ENCODE measurements around the gene HS6ST2.

Gene HS6ST2

DNA sequence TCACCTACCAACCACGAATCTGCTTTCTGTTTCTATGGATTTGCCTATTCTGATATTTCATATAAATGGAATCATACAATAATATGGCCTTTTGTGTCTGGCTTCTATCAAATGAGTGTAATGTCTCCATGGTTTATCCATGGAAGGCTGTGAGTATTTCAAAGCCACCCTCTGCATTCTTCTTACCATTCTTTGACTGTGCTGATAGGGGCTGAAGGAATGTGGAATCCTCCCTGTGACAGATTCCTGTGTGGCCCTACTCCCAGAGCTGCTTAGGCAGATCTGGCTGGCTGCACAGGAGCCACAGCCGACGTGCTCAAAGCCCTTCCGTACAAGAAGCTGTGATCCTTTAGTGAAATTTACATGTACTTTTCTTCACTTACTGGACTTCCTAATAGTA lies 163.2 kb downstream of the HS6ST2 start:
- no peak for DNase-seq (ENCODE audit: low read depth in 2 of 2)

DNA sequence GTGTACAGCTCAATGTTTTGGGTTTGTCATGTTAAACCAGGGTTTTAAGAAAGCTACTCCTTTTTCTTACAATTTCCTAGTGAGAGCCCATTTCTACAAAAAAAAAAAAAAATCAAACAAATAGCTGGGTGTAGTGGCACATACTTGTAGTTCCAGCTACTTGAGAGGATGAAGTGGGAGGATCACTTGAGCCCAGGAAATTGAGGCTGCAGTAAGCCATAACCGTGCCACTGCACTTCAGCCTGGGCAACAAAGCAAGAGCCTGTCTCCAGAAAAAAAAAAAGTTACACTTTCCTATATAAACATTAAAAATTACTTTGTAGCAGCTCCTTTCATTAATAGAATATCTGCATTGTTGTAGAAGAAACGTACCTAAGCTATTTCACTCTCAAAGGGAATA lies 166.7 kb downstream of the HS6ST2 start:
- DNase-seq (ENCODE audit: low read depth in 2 of 2), result no peak

DNA sequence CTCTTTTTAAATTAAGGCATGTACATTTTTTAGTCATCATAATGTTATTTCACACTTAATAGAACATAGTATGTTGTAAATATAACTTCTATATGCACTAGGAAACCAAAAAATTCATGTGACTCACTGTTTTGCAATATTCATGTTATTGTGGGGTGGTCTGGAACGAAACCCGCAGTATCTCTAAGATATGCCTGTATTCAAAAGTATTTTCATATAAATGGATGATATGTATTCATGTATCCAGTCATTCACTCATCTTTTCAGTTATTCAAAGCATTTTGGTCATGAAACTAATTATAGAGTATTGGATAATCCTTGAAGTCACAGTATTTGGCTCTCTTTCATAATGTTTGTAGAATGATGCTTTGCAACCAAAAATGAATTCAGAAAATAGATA lies 168.1 kb downstream of the HS6ST2 start:
- DNase-seq (ENCODE audit: low read depth in 2 of 2), result no peak

DNA sequence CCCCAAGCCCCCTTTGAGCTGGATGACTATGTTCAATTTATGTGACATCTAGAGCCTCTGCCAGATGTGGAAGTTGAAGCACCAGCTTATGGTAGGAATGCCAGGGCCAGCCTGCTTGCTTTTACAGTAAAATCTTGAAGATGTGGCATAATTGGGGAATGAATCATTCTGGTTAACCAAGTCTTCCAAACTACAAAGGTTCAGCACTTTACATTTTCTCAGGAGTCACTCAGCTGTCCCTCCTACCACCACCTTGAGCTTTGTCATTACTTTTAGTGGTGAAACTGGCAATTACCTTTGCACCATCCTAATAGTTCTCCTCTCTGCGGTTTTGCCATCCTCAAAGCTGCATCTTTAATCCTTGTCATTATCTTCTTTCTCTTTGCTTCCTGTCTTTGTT lies 172.2 kb downstream of the HS6ST2 start:
- DNase-seq (ENCODE audit: low read depth in 2 of 2), result no peak

DNA sequence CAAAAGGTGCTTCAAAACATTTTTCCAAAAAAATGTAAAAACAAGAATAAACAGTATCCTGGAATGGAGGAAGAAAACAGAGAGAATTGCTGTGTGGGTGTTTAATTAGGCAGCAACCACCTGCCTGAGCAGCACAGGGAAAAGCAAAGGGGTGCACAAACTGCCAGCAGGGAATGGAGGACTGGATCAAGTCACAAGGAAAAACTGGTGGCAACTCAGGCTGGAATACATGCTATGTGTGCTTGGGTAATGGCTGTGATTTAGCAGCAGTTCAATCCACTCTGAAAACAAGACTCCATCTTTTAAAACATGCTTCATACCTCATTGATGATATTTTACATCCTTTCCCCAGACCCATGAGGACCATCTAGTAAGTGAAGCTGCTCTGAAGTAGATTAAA lies 179.5 kb downstream of the HS6ST2 start:
- DNase-seq (ENCODE audit: low read depth in 2 of 2), result no peak

DNA sequence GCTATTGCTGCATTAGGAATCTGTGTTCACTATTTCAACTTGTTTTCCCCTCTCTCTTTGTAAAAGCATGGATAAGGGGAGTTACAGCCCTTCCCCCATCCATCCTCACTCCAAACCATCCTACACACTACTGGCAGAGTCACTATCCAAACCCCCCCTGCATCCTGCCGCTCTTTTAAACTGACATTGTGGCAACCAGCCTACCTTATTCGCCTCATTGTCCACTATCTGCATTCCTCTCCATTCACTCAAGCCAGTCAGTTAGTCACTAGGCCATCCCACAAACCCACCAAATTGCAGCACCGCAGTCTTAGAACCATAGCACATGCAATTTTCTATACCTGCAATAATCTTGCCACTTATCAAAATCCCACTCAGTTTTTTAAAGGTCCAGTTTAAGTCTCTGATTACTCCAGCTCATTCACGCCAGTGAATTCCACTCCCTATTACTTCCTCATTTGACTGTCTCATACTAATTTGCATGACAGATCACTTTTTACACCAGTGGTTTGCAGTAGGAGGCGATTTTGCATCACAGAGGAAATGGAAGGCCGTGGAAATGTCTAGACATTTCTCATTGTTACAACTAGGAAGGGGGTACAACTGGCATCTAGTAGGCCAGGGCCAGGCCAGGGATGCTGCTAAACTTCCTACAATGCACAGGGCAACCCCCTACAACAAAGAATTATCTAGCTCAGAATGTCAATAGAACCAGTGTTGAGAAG lies 181.8 kb downstream of the HS6ST2 start:
- DNase-seq (ENCODE audit: low read depth in 2 of 2), result no peak

DNA sequence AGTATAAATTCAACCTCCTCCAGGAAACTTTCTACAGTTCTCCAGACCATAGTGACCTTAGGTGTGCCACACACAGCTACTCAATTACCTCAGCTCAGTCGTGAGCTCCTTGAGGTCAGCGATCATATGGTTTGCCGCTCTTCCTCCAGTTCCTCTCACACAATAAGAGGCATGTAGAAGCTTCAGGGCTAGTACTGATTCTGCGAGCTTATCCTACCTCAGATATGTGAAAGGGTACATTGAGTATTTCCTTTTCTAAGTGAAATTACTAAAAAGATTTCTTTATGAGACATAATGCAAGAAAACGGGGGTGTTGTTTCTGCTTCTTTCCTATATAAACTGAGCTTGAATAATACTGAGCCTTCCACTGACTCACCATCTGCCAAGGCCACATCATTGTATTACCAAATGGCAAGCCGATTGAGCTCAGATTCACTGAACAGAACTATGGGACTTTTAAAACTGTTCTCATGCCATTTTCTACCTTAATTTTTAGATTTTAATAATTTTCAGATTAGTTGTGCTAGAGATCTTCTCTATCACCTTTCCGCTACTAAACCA lies 183.1 kb downstream of the HS6ST2 start:
- no peak for DNase-seq (ENCODE audit: low read depth in 2 of 2)

DNA sequence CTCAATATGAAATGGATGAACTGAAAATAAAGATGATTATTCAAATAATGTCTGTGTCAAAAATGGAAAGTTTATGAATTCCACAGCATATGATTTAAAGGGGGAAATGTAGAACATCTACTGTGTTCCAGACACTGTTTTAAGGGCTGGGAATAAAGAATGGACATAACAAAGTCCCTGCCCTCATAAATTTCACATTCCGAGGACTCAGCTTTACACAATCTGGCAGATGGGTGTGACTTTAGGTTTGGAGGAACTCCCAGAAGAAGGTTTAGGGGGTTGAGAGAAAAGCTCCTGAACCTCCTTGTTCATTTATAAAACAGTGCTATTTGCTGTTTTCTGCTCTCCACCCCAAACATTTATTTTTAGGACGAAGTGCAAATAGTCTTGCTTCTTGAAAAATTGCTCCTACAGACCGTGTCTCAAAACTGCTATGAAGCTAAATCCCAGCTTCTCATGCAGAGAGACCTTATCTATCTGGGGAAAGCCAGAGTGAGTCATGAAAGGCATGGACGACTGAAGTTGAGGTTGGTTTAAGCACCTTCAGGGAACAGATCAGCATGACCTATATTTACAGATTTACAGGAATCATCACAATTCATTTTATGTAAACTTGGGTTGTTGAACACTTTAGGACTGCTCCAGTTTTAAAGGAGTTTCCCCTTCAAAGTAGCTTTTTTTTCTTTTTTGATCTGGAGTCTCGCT lies 184.3 kb downstream of the HS6ST2 start:
- no peak for DNase-seq (ENCODE audit: low read depth in 2 of 2)

DNA sequence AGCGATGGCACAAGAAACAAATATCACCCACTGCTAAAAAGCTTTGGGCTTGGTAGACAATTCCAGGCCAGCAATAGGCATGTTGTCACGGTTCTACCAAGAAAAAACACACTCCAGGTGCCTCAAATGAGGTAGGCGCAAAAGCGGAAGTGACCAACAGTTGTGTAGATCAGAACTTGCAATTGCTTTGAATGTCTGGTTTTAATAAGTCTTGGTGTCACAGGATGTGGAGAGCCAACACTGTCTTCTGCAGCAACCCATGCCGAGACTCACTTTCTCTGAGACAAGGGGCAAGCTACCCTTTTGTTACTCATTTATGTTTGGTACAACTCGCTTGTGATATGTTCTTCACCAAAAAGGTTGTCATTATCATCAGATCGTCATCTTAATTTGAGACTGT lies 188.8 kb downstream of the HS6ST2 start:
- no peak for DNase-seq (ENCODE audit: low read depth in 2 of 2)

DNA sequence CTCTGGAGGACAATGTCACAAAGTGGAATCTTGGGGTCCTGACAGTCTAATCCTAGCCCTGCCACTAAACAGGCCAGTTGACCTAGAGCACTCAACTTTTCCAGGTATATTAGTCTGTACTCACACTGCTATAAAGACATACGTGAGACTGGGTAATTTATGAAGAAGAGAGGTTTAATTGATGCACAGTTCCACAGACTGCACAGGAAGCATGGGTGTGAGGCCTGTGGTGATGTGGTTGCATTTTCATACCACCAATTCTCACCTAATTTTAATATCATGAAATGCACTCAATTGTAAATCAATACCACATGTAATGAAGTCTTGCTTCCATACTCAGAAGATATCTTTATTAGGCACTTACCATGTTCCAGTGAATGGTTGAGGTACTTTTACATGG lies 192.0 kb downstream of the HS6ST2 start:
- DNase-seq (ENCODE audit: low read depth in 2 of 2), result no peak

DNA sequence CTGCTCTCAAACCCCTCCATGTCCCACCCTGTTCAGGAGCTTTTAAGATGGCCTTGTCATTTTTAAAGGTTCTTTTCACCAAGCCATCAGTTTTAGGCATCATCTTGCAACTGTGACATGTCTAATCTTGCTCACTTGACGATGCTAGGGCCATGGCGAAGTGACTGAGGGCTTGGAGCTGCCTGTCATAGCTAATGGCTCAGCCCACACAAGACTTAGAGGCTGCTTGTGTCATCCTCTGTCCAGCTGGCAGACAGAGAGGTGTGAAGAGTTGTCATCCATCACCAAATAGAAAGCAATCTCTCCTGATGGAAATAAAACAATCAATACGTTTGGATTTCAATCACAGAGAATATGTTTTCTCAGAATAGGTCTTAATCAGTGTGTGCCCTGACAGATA lies 194.9 kb downstream of the HS6ST2 start:
- DNase-seq (ENCODE audit: low read depth in 2 of 2), result no peak

DNA sequence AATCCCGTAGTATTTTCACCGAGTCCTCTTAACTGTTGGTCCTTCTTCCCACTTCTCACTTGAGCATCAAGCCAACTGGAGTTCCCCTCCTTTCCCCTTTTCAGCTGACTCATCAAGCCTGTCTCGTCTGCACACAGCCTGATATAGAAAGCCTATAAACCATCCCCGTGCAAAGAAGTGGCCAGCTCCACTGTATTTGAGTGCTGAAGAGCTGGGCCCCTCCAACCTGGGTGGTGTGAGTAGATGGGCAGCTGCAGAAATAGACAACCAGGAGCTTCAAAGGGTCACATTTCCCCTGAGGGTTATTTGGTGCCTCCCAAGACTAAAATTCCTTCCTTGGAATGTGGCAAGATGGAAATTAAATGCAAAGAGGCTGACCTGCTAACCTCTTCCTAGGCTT lies 199.7 kb downstream of the HS6ST2 start:
- DNase-seq (ENCODE audit: low read depth in 2 of 2), result no peak

DNA sequence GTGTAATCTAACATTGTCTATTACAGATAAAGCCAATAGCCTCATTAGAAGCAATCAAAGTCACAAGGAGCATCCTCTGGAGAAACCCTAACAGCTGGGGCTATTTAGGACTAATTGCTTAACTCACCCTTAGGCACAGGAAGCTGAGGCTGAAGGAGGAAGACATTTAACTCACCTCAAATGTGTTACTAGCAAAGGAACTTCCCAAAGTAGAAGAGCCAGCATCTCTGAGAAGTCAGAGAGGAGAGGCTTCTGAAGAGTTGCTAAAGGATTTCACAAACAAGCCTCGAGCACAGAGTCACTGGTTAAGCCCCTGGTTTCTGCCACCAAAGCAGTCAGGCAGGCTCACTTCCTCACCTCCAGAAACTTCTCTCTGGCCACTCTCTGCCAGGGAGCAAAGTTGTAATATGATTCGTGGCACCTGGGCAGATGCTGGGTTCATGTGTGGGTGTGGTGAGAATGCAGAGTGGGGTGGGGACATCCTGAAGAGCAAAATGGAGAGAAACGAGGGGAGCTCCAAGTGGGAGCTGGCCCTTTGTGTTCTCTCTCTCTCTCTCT lies 201.3 kb downstream of the HS6ST2 start:
- no peak for DNase-seq (ENCODE audit: low read depth in 2 of 2)

DNA sequence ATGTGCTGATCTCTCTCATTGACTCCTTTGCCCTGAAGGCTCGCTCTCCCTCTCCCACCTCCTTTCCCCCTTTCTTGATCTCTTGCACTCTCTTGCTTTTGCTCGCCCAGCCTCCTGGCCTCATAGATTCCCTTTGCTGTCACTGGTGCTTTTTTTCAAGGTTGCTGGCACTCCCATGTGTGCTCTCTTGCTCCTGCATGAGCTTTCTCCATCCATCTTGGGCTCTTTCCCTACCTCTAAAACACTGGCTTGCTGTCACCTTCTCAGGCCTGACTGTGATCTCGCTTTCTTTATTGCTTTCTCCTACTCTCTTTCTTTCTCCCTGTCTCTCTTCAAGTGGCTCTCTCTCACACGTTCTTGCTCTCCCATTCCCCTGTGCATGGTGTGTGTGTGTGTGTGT lies 202.0 kb downstream of the HS6ST2 start:
- DNase-seq (ENCODE audit: low read depth in 2 of 2), result no peak

DNA sequence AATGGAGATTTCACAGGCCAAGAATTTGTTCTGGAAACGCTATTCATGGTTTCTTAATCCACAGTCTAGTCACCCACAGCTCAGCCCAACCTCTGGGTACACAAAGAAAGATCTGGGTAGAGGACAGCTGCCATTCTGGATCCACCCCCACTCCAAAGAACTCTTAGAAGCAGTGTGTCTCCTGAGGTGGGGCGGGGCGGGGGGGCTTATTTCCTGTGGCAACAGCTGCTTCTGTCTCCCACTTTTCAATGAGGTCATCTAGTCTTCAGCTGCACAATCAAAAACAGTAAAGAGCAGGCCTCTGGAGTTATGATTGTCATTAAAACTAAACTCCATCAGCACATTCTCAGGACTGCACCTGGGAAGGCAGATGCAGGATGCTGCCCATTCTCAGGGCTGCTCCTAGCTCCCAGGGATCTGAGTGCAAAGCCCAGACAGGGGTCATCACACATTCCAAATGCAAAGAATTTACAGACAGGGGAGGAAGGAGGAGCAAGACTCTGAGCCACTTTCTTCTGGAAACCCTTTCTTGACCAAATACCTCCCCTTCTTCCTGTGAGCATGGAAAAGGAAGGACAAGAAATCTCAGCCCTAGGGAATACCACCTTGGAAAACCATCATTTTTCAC lies 207.3 kb downstream of the HS6ST2 start:
- no peak for DNase-seq (ENCODE audit: low read depth in 2 of 2)

DNA sequence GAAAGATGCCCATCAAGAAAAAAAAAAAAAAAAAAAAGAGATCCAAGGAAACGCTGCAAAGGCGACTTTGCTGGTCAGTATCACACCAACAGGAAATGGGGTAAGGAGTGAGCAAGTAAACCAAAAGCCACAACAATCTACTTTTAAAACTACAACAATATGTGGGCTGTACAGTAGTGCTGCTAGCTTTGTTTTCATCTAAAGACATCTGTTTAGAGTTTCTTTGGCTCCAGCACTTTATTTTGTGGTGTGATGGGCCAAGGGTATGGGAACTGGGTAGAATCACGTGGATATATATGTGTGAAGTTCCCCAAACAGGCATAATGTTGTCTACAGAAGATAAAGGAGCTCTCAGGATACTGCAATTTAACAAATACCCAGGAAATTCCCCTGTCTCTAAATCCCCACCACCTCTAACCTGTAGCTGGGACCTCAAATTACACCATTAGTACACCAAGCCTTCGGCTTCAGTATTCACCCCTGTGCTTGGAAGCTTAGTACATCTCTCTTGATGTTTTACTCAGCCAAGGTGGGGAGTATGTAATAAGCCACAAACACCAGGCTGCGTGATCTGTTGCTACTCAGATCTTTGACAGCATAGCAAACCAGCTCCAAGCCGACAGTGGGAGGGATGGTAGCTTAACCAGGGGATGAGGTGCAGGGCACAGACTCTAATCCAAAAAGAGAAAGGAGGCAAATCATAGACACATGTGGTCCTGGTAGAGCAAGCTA lies 207.9 kb downstream of the HS6ST2 start:
- no peak for DNase-seq (ENCODE audit: low read depth in 2 of 2)

DNA sequence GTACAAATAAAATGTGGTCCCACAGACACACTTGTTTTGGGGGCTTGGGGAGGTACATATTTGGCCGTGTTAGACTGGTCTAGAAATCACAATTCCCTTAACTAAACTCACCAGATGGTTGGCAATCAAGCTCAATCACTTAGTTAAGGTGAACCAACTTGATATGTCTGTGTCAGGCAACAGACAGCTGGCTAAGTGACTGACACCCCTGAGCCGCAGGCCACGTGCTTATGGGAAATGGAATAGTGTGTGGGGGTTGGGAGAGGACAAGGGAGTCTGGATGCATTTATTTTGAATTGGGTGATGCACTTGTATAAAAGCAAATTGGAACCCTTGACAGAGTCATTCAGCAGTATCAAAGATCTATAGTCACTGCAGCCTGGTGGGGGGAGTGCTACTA lies 209.0 kb downstream of the HS6ST2 start:
- no peak for DNase-seq (ENCODE audit: low read depth in 2 of 2)

DNA sequence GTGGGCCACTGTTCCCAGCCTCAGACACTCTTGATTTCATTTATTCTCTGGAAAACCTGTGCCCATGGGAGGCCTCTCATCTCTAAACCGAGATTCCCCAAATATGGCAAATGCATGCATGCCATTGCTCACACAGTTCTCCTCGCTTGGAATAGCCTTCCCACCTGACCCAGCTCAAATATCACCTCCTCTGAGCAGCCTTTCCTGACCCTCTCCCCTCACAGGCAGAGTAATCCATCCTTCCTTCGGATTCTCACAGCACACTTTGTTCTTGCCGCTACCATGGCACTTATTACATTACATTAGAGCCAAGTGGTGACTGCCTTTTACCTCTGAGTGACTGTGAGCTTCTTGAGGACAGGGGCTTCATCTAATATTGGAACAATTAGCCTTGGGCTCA lies 209.5 kb downstream of the HS6ST2 start:
- no peak for DNase-seq (ENCODE audit: low read depth in 2 of 2)

DNA sequence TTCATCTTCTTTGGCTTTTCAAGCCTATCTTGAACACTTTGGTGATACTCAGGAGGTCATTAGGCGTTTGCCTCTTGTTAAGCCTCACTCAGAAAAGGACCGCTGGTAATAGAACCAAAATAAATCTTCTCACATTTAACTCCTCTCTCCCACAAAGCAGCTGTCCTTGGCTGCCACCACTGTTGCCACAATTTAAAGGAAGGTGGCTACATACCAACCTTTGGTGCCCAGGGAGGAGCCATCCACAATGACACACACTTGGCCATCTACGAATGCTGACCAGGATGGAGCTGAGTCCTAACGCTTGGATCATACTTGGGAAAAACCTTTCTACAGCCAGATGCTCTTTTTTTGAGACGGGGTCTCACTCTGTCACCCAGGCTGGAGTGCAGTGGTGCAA lies 210.2 kb downstream of the HS6ST2 start:
- DNase-seq (ENCODE audit: low read depth in 2 of 2), result no peak

DNA sequence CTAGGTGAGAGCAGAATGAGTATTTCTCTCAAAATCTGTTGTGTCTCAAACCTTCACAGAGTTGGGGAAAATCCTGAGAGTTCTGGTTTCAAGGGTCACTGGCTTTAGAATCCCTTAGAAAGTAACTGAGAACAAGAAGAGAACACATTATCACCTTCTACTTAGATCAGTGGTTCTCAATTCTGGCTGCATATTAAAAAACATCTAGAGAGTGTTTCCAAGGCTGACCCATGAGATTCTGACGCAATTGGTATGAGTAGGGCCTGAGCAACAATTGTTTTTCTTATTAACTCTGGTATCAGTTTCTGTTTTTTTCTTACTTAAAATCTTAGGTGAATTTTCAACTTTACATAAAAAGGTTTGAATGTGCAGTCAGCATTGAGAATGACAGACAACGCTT lies 212.8 kb downstream of the HS6ST2 start:
- DNase-seq (ENCODE audit: low read depth in 2 of 2), result no peak

DNA sequence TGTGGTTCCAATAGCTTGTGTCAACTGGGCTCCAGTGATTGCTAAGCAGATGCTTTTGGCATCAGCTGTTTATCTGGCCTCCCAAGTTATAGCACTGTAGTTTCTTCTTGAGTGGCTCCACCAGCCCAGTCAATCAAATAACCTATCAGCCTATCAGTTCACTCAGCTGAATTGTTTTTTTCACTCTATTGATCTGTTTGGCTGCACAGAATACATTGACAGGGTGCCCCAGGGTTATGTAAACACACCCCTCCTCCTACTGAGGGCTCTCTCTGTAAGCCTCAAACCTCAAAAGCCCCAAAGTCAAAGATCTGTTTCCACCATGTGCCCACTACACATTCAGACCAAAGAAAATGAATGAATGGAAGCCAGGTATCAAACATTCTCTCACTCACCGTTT lies 214.0 kb downstream of the HS6ST2 start:
- no peak for DNase-seq (ENCODE audit: low read depth in 2 of 2)

DNA sequence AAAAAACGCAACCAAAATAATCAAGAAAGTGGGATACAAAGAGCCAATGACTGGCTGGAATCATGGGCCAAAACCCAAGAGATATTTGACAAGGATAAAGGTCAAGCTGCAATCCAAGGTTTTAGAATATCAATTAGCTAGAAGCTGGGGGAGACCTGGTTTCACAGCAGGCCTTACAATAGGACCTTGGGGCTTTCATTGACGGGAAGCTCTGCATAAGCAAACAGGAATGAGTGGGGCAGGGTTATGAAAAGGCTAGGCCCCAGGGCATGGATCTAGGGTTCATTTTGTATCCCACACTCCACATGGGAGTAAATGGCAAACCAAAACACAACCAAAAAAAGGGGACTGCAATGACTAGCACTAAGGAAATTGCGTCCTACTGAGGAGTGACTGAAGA lies 215.3 kb downstream of the HS6ST2 start:
- DNase-seq (ENCODE audit: low read depth in 2 of 2), result no peak
